Hematopoietic multipotent progenitor cell treated with erythropoietin and hydrocortisone succinate and interleukin-3 and kit ligand, for 8 days (in vitro differentiated cells): Measurements from ENCODE around the gene PRELID2.
A peak's percentile ranks its signal among the peaks of the same experiment; 100 is the strongest.
"Not testable (repeated sequence)": the region's sequence is repeated elsewhere in the genome, so short reads cannot be mapped to it uniquely, and the experiment has no call there.

Experiments
- DNase-seq: peaks from one replicate; pipeline ENCODE4 v3.0.0-alpha.2; 2015

Gene PRELID2

GRCh38 chr5:145834917-145835847 lies at the start of gene PRELID2:
TSS of gene PRELID2 (minus strand) at chr5:145835342. CDS start at chr5:145835251, 91 bp downstream.
- DNase-seq: peak; percentile 93

DNA sequence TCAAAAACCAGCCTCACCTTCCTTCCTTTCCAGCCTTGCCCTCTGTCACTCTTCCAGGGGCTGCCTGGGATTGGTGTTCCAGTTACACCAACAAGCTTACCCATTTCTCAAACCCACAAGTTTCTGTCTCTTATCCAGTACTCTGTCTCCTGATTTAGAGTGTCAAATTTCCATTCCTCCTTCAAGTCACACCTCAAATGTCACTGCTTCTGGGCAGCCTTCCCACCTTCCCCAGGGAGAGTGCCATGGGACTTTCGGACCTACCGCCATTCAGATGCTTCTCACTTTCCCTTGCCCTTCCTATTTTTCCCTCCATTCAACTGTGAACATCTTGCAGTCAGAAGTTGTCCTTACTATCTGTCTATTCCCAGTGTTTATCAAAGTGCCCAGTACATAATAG lies 39.6 kb upstream of the PRELID2 start:
- no peak for DNase-seq

- DNase-seq: no peak
Measured at GRCh38 chr5:145872914-145873313, 37.8 kb upstream of the PRELID2 start, which contains the start of gene GRXCR2. TSS of gene GRXCR2 (minus strand) at chr5:145873014. CDS start at chr5:145872968, 46 bp downstream.

GRCh38 chr5:145872486-145872885 lies 37.3 kb upstream of the PRELID2 start:
- no peak for DNase-seq

GRCh38 chr5:145869753-145870152 lies 34.6 kb upstream of the PRELID2 start:
- DNase-seq: no peak

- no peak for DNase-seq
Measured at GRCh38 chr5:145867806-145868205, 32.7 kb upstream of the PRELID2 start.

GRCh38 chr5:145864432-145864831 lies 29.3 kb upstream of the PRELID2 start:
- DNase-seq: not testable (repeated sequence)

GRCh38 chr5:145863003-145863402 lies 27.9 kb upstream of the PRELID2 start:
- DNase-seq: no peak

GRCh38 chr5:145859897-145860296 lies 24.8 kb upstream of the PRELID2 start:
- peak; percentile 60 for DNase-seq

DNA sequence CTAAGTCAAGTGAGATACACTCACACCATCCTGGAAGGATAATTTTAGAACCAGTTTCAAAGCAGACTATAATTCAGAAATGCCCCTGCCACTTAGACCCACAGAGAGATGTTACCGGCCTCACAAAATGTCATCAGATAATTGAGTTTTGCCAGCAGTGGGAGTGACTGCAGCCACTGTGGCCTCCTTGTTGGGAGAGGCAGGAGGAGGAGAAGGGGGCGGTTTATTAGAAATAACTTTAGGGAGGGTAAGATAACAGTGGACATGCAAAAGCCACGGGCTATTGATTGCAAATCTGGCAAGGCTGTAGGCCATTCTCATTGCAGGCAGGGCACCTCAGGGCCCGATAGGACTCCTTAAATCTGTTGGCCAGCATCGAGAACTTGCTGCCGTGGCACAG lies 24.3 kb upstream of the PRELID2 start:
- DNase-seq: no peak

GRCh38 chr5:145858959-145859358 lies 23.8 kb upstream of the PRELID2 start:
- DNase-seq: peak; percentile 30

GRCh38 chr5:145856285-145856818 lies 21.2 kb upstream of the PRELID2 start:
- peak; percentile 67 for DNase-seq

DNA sequence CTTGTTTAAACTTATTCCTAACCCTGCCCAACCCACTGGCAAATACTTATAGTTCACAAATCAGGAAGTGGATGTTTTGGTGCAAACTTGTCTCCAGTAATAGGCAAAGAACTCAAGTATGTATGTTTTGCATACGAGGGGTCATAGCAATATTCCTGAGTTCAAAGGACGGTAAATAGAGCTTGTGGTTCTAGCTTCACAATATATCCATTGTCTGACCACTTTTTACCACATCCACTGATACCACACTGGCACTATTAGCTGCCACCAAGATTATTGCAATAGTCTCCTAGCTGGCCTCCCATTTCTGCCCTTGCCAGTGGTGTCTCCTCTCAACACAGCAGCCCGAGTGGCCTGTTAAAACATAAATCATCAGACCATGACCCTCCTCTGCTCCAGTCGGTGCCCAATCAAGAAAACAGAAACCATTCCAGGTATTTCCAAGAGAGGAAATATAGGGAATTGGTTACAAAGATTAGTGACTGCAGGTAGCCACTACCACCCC lies 20.7 kb upstream of the PRELID2 start:
- DNase-seq: peak; percentile 58

GRCh38 chr5:145854651-145855258 lies 19.6 kb upstream of the PRELID2 start:
- peak; percentile 99 for DNase-seq

DNA sequence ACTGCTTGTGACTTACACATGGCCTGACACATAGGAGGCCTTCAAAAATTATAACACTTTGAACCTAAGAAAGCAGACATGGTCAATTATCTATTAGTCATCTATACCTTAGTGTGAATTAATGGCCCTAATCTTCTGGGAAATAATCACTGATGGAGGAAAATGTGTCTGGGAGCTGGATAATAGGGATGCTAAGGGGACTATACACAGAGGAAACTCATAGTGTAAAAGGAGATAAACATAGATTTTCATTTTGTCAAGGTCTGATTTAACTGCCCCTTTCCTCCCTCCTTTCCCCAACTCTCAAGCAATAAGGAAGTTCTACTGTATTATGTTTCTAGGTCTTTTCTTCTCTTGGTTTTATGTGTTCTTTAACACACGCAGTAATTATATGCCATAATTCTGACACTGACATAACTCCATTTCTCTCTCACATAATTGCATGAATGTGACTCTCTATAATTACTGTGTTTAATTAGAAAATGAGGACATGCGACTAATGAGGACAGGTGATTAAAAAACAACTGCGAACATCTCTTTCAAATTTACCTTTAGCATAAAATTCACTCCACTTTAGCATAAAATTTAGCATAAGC lies 18.7 kb upstream of the PRELID2 start:
- DNase-seq: no peak

- DNase-seq: no peak
Measured at GRCh38 chr5:145852990-145853389, 17.8 kb upstream of the PRELID2 start.

- DNase-seq: peak; percentile 60
Measured at GRCh38 chr5:145848854-145849253, 13.7 kb upstream of the PRELID2 start.

DNA sequence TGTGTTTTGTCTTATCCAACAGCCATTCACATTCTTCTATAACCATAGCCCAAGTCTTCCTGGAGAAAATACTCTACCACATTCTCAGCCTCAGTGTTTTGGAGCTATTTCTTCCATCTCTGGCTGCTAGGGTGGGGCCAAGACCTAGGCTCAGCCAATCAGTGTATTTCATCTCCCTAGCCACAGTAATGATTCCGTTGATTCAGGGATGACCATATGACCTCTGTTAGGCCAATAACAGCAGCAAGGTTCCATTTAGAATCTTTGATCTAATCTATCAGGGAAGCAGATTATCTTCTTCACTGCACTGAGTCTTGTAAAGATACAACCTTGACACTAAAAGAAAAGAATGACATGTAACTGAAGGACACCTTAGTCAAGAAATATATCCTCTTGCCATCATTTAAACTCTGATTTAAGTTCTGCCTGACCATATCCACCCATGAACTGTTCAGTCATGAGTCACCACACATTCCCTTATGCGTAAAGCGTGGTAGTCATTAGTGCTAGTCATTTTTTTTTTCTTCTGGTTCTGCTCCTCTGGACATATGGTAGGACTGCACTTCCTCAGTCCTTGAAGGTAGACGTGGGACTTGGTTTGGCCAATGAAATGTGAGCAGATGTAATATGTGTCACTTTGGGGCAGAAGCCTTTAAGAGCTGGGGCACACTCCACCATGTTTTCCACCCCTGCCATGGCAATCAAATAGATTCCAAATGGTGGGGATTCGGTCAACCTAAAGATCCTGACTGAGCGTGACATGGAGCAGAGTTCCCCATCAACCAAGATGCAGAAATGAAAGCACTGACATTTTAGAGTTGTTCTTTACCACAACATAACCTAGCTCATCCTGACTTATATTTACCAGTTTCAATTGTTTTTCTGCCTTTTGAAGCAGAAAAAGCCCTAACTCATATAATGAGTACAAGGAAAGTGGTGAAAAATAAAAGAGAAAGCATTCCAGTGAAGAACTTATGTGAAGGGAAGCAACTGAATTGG lies 12.7 kb upstream of the PRELID2 start:
- DNase-seq: no peak

DNA sequence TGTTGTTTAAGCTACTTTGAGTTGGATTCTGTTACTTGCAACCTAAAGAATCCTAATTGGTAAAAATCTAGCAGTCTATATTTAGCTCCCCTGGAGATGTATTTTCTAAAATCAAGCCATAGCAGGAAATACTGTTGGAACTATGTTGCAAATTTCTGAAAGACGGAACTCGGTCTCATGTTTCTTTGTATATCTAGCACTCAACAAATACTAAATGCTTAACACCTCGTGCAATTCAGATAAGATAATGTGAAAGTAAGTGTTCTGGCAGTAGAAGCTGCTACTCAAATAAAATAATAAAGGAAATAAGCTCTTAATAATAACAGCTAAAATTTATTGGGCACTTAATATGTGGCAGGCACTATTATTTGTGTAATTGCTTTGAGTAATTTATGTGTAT lies 10.9 kb upstream of the PRELID2 start:
- DNase-seq: no peak

- no peak for DNase-seq
Measured at GRCh38 chr5:145841299-145841698, 6.2 kb upstream of the PRELID2 start.

DNA sequence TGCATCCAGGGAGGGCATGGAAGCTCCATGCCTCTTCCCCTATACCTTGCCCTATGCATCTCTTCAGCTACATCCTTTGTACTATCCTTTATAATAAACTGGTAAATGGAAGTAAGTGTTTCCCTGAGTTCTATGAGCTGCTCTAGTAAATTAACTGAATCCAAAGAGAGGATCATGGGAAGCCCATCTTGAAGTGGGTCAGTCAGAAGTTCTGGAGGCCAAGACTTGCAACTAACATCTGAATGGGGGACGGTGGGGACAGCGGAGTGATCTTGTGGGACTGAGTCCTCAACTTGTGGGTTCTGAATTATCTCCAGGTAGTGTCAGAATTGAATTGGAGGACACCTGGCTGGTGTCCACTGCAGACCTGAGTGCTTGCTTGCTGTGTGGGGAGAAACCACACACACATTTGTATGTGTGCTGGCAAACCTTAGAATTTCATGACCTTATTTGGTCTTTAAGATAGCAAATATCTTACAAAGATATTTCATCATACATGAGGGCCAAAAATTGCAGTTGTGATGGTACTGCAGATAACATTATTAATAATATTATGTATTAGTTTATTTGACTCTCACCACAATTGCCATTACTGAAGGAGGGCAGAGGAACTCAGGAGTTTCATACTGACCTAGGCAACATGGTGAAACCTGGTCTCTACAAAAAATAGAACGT lies 5.5 kb upstream of the PRELID2 start:
- no peak for DNase-seq
